NOMO-1 treated with DMSO at 0.1 percent for 48 hours (cell line): Measurements from ENCODE around the gene FMNL2.
"Not testable (repeated sequence)": the region's sequence is repeated elsewhere in the genome, so short reads cannot be mapped to it uniquely, and the experiment has no call there.

Experiments used
- DNase-seq: peaks from one replicate; lab custom pipeline; 2025; ENCODE audit not compliant: unreplicated experiment; lab: John Stamatoyannopoulos, UW

FMNL2 gene

GRCh38 chr2:152466980-152467676 is 132.2 kb downstream of the FMNL2 start:
- DNase-seq, result peak; percentile 88

DNA sequence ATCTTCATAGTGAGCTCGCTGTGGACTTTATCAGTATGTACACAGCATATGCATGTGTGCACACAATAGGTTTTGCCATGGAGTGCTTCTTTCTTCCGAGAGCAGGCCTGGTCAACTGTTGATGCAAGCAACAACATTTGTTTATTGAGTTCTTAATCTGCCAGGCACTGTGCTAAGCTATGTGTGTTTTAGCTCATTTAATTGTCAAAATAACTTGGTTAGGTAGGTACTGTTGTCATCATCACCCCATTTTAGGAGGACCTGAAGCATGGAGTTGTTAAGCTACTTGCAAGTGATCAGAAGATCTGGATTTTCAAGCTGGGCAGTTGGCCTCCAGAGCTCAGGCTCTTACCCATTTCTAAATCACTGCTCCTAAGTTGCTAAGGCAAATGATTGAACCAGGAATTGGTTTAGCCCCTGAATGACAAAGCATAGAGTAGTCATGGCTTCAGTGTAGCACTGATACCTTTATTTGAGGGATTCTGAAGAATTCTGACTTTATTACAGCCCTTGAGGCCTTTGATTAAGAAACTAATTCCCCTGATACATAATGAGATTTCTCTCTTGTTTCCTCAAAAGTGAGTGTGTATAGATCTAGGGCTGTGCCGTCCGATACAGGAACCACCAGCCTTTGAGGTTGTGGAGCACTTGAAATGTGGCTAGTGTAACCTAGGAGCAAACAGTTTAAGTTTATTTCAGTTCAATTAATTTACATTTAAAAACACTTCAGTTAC is 132.9 kb downstream of the FMNL2 start:
- peak; percentile 23 for DNase-seq

DNA sequence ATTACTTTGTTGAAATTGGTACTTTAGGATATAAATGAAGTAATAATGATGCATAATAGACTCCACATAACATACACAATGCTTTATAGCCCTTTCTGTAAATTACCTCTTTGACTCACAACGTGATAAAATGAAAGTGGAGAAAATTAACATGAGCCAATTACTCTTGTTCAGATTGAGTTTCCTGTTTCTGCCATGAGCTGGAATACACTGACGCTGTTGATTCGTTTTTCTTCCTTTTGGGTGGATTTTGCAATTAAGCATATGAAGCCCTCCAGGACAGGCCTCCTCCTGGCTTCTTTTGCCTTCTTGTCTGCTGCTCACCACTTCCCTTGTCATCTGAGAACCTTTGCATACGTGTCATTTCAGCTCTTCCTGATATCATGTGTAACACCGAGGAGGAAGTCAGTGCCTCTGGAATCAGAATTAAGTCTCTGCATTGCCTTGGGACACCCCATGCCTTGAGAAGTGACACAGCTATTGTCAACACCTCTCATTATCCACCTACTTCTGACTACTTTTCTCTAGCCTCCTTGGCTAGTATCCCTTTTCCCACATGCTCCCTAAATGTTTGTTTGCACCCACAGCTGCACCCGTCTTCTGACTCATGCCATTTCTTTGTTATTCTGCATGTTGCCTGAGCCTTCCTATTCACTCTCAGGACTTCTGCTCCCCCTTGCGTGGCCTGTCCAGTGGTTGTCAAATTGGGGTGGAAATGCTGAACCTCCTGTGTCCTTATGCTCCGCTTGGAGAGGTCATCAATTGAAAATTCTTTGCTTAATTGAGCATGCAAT is 134.1 kb downstream of the FMNL2 start:
- DNase-seq, result peak; percentile 86

- no peak for DNase-seq
These were observed 136.2 kb downstream of the FMNL2 start for GRCh38 chr2:152470861-152471854.

DNA sequence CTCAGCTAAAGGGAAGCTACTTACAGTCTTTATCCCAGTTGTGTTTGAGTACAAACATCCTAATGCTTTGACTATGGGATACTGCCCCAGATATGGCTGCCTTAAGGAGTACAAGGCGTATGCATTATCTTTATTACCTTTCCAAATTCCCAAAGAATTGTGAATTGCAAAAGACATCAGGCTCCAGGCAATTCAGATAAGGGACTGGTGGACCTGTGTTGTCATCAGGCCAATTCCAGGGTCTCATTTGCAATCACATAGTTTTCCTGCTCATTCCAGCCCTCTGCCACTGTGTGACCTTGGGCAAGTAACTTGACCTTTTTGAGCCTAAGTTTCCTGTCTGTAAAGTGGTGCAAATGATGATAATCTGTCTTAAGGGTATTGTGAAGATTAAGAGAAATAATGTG is 137.5 kb downstream of the FMNL2 start:
- no peak for DNase-seq

DNA sequence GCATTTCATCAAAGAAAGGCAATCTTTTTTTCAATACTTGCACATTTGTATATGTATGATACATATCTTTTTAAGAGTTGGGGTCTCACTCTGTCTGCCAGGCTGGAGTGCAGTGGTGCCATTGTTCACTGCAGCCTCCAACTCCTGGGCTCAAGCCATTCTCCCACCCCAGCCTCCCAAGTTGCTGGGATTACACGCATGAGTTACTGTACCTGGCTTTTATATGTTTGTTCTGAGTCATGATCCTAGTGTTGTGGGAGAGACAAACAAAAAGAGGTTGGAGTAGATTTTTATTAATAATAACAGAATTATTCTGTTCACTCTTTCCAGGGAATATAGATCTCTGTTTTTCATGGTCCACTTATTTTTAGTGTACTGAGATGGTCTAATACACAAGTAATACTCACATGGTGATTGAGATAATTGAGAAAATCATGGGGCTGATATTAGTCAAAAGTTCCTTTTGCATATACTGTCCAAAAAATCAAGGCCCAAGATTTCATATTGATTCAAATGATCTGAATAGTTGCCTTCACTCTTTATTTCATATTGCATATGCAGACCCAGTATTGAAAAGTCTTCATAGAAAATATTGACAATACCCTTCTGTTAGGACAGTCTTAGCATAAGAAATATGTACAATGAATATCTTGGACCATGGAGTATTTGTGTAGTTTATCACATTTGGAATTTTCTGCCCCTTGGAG is 138.3 kb downstream of the FMNL2 start:
- no peak for DNase-seq

DNA sequence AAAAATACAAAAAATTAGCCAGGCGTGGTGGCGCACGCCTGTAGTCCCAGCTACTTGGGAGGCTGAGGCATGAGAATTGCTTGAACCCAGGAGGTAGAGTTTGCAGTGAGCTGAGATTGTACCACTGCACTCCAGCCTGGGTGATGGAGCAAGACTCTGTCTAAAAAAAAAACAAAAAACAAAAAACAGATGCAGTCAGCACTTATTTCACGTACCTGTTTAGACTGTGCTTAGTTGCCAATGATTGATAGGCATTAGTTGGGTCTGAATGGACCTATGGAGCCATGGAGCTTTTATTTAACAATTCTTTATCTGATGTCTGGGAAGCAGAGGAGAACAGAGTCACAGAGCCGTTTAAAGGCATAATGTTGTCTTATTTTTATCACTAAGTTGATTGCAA is 139.5 kb downstream of the FMNL2 start:
- not testable (repeated sequence) for DNase-seq

- DNase-seq, result no peak
These were observed 141.0 kb downstream of the FMNL2 start for GRCh38 chr2:152475982-152476381.

DNA sequence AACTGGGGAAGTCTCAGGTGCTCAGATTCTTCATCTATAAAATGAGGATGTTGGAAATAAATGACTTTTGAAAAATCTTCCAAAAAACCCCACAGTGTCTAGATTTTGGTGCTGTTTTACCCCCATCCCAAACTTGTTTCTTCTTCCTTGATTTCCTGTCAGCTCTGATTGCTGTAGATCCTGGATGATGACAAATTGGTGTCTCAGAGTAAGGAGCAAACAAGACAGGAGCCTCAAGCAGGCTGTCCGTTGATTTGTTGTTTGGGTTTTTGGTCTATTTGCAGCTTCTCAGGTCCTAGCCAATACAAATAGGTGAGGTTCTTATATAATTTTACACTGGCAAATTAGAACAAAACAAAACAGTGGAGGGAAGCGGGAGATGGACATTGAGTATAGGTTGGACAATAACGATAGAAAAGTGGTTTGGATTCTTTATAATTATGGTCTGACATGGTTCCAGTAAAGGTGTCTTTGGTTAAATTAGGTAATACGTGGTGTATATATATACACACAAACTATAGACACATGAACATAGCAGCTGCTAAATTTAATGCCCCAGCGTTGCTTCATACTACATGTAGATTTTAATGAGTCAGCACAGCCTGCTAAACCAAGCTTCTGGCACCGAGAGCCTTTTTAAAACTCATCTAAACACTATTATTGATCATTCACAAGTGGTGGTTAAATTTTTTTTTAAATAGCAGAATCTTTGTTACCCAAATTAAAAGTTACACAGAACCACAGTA is 142.5 kb downstream of the FMNL2 start:
- DNase-seq, result peak; percentile 70

- no peak for DNase-seq
These were observed 144.3 kb downstream of the FMNL2 start for GRCh38 chr2:152479282-152479681.

DNA sequence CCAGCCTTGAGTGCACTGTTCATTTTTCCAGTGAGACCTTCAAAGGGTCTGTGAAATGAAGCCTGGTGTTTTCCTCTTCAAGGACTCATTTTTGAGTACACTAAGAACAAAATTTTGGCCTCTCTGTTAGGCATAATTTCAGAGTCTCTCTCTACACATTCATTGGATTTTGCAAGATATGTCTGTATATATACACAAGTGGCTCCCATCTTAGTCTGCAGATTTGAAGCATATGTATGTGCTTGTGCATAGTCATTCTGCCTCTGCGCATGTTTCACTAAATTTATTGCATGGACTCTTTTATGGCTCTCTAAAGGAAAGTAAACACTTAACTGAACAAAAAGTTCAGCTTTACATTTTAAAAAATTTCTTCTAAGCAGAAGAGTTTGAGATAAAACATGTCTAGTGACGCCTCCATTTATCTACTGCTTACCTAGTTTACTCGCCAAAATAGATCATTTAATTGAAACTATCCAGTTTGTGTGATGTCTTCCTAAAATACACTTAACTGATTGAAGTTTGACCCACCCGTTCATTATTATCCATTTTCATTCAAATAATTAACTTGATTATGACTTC is 145.9 kb downstream of the FMNL2 start:
- no peak for DNase-seq

GRCh38 chr2:152481881-152482583 is 147.1 kb downstream of the FMNL2 start:
- DNase-seq, result no peak

- no peak for DNase-seq
These were observed 148.5 kb downstream of the FMNL2 start for GRCh38 chr2:152483276-152484063.

GRCh38 chr2:152485954-152486736 is 151.2 kb downstream of the FMNL2 start:
- peak; percentile 58 for DNase-seq

GRCh38 chr2:152486737-152487400 is 151.9 kb downstream of the FMNL2 start:
- DNase-seq, result no peak

DNA sequence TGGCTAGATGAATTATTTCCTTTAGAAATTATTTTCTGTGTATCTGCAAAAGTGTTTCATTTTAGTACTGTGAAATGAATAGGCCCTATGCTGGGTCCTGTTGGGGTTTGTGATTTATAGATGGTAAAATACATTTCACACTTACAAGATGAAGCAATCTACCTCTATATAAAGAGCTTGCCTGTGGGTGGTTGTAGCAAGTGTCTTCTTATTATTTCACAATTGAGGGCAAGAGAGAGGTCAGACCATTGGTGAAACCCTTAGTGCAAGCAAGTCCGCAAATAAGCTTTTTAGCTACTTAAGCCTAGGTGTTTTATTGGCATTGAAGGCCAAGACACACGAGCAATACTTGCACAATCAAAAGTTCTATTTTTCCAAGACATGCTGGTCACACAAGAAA is 153.1 kb downstream of the FMNL2 start:
- peak; percentile 93 for DNase-seq
